ENCODE data around the gene NIPAL1. TPM values are rescaled to one million over a fixed set of nuclear protein-coding genes. Genes with fewer than 3 reads are reported as not detected.
A peak's percentile ranks its signal among the peaks of the same experiment; 100 is the strongest.
"Not testable (repeated sequence)": the region's sequence is repeated elsewhere in the genome, so short reads cannot be mapped to it uniquely, and the experiment has no call there.

NIPAL1 gene
- total RNA-seq: 0.43 TPM
- long read RNA-seq, full-length matches to known transcripts: 2 of 3 reads
- long read RNA-seq, partial matches to known transcripts: 0 of 3 reads
- long read RNA-seq, other reads (novel, unspliced or antisense): 1 of 3 reads

- intact Hi-C loops (cut with DNase I): loop anchor here (5.0 kb wide), 1 partner anchor 71 kb away; no protein-coding TSS in a partner anchor
- peak; percentile 89 for DNase-seq (ENCODE audit: low spot score)
Measured at GRCh38 chr4:48016141-48017107, at the start of gene NIPAL1, which contains the start of gene CNGA1. Gene NIPAL1 (plus strand): TSS chr4:48016772. CDS start chr4:48016840, 68 bp downstream. Gene CNGA1 (minus strand): TSS chr4:48016681. CDS start chr4:47952689, 63,992 bp downstream.

DNA sequence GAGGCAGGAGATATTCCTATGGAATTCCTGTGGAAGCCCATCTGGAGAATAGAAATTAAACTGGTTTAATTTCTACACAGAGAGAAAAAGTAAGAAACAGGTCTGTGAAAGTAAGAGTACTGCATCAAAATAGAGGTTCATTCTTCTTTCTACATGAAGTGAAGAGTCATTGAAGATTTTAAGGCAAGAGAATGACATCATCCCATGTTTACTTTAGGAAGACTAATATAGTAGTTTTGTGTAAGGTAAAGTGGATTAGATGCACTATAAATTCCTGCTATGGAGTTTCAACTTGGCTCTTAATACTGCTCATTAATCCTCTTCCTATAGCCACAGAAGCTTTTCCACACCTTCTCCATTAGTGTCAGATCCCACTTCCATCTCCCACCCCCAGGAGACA is 47.7 kb upstream of the NIPAL1 start:
- intact Hi-C loops (cut with DNase I): no loop called here
- DNase-seq (ENCODE audit: low spot score): no peak

DNA sequence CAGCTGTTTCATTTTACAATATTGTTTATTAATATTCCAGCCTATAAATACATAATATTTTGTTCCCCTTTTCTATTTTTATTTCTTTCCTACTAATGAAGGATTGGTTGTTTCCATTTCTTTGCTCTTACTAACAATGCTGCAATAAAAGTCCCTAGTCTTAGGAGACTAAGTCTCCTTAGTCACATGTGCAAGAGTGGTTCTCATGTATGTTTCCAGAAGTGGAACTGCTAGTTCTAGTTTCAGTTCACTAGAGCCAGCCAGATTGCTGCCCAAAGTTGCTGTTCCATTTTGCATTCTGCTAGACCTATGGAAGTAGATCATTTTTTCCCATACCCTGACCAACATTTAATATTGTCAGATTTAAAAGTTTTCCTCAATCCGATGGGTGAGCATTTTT is 44.4 kb upstream of the NIPAL1 start:
- intact Hi-C loops (cut with DNase I): no loop called here
- no peak for DNase-seq (ENCODE audit: low spot score)

DNA sequence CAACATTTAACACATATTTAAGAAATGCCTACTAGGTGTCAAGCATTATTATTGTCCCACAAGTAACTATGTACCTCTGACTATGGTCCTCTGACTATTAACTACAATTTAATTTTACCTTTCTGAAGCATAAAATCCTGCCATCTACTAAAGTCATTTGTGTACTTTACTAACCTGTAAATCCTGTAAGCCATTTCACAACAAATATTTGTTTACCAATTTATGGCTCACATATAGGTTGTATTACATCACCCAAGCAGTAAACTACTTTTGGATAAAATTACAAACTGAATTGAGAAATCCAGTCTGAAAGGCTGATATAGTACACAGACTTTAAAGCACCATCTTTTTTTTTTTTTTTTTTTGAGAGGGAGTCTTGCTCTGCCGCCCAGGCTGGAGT is 43.9 kb upstream of the NIPAL1 start:
- DNase-seq (ENCODE audit: low spot score): no peak
- intact Hi-C loops (cut with DNase I): no loop called here

DNA sequence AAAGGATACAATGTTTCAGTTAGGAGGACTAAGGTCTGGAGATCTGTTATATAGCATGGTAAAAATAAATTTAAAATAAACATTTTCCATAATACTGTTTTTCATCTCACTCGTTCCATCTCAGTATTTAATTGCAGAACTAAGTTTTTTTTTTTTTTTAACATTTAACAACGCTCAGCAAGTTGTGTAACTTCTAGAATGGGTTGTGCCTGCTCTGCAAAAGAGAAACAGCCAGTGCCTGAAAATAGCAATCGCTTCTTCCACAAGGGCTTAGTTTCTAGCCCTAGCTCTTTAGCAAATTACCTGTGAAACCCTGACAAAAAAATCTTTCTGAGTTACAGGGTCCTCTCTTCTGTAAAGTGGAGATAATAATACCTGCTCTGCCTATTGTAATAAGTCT is 42.0 kb upstream of the NIPAL1 start:
- DNase-seq (ENCODE audit: low spot score): no peak
- intact Hi-C loops (cut with DNase I): no loop called here

DNA sequence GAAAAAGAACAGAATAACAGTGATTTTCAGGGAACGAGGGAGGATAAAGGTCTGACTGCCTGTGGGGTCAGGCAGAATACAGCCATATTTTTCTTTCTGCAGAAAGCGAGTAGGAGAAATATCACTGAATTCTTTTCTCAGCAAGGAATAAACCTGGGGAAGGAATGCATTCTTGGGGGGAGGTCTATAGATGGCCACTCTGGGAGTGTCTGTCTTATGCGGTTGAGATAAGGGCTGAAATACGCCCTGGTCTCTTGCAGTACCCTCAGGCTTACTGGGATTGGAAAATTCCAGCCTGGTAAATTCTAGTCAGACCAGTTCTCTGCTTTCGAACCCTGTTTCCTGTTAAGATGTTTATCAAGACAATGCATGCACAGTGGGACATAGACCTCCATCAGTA is 26.4 kb upstream of the NIPAL1 start:
- DNase-seq (ENCODE audit: low spot score): no peak
- intact Hi-C loops (cut with DNase I): no loop called here

- intact Hi-C loops (cut with DNase I); DNase-seq (ENCODE audit: low spot score): not testable (repeated sequence)
Measured at GRCh38 chr4:47992475-47992874, 24.1 kb upstream of the NIPAL1 start.

DNA sequence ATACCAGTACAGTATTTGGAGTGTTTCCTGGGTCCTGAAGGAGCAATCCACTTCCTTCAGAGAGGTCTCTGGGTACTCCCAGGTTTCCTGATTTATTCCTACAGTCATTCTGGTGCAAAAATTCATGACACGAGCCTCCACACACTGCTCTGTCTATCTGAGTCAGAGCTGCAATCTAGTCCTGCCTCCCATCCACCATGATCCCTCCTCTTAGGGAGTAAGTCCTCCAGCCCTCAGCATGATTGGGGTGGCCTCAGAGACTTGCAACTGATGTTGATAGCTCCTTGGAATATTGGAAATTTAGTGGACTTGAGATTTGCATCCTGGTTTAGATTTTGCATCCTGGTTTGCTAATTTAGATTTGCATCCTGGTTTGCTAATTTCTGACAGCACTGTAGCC is 20.6 kb upstream of the NIPAL1 start:
- DNase-seq (ENCODE audit: low spot score): no peak
- intact Hi-C loops (cut with DNase I): no loop called here

- DNase-seq (ENCODE audit: low spot score): no peak
- intact Hi-C loops (cut with DNase I): loop anchor here (5.0 kb wide), 1 partner anchor 85 kb away; no protein-coding TSS in a partner anchor
Measured at GRCh38 chr4:48002267-48002666, 14.3 kb upstream of the NIPAL1 start.

DNA sequence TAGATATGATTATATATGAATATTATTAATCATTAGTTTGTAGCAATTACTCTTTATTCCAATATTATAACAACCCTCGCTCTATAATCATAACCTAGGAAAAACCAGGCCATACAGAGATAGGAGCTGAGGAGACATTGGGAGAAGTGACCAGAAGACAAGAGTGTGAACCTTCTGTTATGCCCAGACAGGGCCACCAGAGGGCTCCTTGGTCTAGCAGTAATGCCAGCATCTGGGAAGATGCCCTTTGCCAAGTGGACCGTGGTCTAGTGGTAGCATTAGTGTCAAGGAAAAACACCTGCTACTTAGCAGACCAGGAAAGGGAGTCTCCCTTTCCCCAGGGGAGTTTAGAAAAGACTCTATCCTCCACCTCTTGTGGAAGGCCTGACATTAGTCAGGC is 13.0 kb upstream of the NIPAL1 start:
- intact Hi-C loops (cut with DNase I): loop anchor here (5.0 kb wide), 1 partner anchor 84 kb away; no protein-coding TSS in a partner anchor
- not testable (repeated sequence) for DNase-seq (ENCODE audit: low spot score)

DNA sequence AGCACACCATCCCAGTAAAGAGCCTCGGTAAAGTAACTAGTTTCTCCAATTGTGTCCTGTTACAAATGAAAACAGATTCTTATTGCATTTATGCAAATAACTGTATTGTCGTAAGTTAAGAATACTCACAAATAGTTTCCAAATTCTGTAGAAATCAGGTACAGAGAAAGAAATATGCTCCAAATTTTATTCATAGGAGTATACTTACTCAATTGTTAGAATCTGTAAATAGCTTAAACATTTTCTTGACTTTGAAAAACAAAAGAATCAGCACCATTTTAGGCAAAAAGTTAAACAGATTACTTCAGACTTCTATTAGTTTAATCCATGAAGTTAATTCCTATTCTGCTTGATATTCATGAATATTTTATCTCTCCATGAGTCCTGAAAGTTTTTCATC is 10.8 kb upstream of the NIPAL1 start:
- intact Hi-C loops (cut with DNase I): no loop called here
- DNase-seq (ENCODE audit: low spot score): no peak

DNA sequence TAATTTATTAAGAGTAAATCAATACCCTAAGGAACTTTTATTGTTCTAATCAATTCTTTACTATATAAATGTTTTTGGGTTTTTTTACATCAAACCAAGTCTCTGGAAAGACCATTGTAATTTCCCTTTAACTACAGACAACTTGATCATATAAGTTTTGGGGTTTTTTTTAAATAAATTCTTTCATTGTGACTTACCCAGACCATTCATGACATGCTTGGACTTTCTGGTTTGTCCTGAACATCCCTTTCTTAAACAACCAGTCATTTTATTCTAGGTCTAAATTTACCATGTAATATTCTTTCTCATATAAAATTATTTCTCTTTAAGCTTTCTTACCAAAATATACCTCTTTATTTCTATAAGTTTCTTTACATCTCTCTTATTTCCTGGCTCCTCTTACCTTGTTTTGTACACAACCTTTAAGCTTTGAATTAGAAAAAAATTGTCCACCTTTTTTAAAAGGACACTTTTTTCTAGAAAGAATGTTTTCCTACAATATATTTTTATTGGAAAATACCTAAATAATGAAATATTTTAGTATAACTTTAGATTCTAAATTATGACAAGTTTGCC is 8.5 kb upstream of the NIPAL1 start:
- DNase-seq (ENCODE audit: low spot score): no peak
- intact Hi-C loops (cut with DNase I): no loop called here

DNA sequence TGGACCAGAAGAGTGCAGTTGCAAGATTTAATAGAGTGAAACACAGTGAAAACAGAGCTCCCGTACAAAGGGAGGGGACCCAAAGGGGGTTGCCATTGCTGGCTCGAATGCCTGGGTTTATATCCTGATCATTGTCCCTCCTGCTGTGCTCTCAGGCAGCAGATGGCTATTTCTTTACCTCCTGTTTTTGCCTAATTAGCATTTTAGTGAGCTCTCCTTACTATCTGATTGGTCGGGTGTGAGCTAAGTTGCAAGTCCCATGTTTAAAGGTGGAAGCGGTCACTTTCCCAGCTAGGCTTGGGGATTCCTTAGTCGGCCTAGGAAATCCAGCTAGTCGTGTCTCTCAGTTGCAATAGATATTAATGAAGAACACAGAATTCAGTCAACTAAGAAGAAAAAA is 5.7 kb upstream of the NIPAL1 start:
- intact Hi-C loops (cut with DNase I); DNase-seq (ENCODE audit: low spot score): not testable (repeated sequence)

DNA sequence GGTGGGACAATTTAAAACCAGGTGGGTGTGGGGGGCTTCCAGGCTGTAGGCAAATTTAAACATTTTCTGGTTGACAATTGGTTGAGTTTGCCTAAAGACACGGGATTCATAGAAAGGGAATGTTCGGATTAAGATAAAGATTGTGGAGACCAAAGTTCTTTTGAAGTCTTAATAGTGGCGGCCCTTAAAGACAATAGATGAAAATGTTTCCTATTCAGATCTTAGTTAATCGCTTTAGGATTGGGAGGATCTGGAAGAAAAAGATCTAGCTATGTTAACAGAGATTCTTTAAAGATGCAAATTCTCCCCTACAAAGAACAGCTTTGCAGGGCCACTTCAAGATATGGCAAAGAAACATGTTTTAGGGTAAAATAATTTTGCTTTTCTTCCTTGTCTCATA is 4.8 kb upstream of the NIPAL1 start:
- DNase-seq (ENCODE audit: low spot score): no peak
- intact Hi-C loops (cut with DNase I): no loop called here

DNA sequence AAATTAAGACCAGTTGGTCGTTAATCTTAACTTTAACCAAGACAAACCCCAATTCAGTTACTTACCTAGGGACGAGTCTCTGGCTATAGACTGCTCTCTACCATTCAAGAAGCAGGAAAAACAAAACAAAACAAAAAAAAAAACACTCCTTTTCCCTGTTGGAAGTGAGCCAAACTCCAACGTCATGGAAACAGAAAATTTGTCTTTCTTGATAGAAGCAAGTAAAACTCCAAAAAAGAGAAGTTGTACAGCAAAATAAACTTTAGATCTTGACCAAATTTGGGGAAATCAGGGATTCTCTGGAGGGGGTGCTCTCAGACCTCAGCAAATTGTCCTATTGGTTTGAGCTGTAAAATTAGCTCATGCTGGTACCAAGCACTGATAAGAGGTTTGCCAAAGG is 3.7 kb upstream of the NIPAL1 start:
- no peak for DNase-seq (ENCODE audit: low spot score)
- intact Hi-C loops (cut with DNase I): no loop called here

- intact Hi-C loops (cut with DNase I): loop anchor here (5.0 kb wide), 1 partner anchor 72 kb away; no protein-coding TSS in a partner anchor
- no peak for DNase-seq (ENCODE audit: low spot score)
Measured at GRCh38 chr4:48015216-48015615, 1.4 kb upstream of the NIPAL1 start.

DNA sequence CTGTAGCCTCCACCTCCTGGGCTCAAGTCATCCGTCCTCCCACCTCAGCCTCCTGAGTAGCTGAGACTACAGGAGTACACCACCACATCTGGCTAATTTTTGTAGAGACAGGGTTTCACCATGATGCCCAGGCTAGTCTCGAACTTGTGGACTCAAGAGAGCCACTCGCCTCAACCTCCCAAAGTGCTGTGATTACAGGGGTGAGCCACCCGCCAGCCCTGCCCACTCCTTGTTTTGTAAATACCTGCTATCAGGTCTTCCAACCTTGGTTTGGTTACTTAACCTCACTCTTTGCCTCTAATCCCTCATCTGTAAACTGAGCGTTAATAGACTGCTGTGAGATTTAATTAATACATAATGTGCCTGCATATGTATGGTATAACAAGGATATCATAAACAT is 894 bp upstream of the NIPAL1 start:
- intact Hi-C loops (cut with DNase I): loop anchor here (5.0 kb wide), 1 partner anchor 72 kb away; no protein-coding TSS in a partner anchor
- no peak for DNase-seq (ENCODE audit: low spot score)

GRCh38 chr4:48017108-48017571 is 568 bp downstream of the NIPAL1 start:
- peak; percentile 78 for DNase-seq (ENCODE audit: low spot score)
- intact Hi-C loops (cut with DNase I): loop anchor here (5.0 kb wide), 1 partner anchor 70 kb away; no protein-coding TSS in a partner anchor

DNA sequence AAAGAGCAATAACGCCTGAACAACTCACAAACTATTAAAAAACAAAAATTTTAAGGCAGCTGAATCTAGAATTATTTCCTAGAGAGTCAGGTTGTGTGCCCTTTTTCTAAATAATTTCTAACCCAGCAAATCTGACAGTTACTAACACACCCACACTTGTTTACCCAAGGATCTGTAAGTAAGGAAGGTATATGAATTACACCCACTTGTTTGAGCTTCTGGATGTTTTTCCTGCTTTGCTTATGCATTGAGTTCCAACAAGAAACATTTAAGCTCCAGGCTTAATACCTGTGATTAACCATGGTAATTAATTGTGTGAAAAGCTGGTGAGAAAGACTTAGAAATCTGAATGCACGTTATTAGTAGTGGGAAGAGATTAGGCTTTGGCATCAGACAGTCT is 1.5 kb downstream of the NIPAL1 start:
- intact Hi-C loops (cut with DNase I): loop anchor here (5.0 kb wide), 1 partner anchor 69 kb away; no protein-coding TSS in a partner anchor
- no peak for DNase-seq (ENCODE audit: low spot score)

- intact Hi-C loops (cut with DNase I): no loop called here
- DNase-seq (ENCODE audit: low spot score): no peak
Measured at GRCh38 chr4:48021100-48021499, 4.5 kb downstream of the NIPAL1 start.
